SKM-1 (cell line): ENCODE results near the gene ATP1A3.
A peak's percentile ranks its signal among the peaks of the same experiment; 100 is the strongest.

ENCODE experiments used
- DNase-seq: peaks from one replicate; lab custom pipeline; 2025; ENCODE audit not compliant: unreplicated experiment; lab: John Stamatoyannopoulos, UW

ATP1A3 gene

DNA sequence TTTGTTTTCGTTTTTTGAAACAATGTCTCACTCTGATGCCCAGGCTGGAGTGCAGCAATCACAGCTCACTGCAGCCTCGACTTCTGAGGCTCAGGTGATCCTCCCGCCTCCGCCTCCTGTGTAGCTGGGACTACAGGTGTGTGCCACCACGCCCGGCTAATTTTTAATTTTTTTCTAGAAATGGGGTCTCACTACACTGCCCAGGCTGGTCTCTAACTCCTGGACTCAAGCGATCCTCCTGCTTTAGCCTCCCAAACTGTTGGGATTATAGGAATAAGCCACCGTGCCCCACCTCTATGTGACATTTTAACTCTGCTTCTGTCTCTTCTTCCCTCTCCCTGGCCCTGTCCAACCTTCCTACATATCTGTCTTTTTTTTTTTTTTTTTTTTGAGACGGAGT is 5.1 kb downstream of the ATP1A3 start:
- no peak for DNase-seq

DNA sequence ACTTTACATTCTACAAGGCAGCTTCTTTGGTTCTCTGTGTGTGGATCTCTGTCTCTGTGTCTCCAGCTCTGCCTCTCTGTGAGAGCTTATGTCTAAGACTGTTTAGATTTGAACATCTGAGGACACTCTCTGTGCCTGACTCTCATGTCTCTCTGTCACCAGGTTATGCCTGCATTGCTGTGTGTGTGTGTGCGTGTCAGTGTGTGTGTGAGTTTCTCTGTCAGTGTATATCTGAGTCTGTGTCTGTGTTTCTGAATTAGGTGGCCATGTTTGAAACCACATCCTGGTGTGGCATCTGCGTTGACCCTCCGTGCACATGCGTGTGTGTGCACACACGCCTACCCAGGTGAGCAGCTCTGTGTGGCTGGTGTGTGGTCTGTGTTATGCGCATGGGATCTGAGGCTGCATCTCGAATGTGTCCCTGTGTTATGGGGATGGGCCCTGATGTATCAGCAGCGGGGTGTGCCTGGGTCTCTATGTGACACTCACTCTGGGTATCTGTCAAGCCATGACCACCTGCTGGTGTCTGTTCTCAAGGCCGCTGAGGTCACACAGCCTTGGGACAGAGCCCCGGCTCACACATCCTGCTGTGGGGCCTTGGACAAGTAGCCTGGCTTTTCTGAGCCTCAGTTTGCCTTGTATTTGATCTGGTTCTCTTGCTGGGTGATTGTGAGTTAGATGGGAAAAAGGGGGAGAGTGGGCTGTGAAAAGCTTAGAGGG is 6.7 kb downstream of the ATP1A3 start:
- no peak for DNase-seq

DNA sequence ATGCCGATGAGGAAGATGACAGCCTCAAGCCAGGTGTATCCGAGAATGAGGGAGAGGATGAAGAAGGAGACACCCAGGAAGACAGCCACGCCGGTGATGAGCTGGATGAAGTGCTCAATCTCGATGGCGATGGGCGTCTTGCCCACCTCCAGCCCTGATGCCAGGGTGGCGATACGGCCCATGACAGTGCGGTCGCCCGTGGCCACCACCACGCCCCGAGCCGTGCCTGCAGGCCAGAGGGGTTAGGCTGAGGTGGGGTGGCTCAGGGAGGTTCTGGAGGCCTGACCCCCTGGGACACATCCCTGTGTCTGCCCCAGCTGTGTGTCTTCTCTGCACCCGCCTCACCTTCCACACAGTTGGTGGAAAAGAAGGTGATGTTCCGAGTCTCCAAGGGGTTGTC is 9.1 kb downstream of the ATP1A3 start:
- no peak for DNase-seq

DNA sequence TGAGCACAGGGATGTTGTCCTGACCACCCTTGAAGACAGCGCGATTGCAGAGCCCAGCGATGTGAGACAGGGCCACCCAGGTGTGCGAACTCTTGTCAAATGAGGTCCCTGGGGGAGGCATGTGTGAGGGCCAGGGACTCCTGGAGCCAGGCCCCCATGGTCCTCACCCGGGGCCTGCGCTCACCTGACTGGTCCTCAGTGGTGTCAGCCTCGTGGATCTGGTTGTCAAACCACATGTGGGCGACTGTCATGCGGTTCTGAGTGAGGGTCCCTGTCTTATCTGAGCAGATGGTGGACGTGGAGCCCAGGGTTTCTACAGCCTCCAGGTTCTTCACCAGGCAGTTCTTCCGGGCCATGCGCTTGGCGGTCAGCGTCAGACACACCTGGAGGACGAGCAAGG is 12.3 kb downstream of the ATP1A3 start:
- no peak for DNase-seq

DNA sequence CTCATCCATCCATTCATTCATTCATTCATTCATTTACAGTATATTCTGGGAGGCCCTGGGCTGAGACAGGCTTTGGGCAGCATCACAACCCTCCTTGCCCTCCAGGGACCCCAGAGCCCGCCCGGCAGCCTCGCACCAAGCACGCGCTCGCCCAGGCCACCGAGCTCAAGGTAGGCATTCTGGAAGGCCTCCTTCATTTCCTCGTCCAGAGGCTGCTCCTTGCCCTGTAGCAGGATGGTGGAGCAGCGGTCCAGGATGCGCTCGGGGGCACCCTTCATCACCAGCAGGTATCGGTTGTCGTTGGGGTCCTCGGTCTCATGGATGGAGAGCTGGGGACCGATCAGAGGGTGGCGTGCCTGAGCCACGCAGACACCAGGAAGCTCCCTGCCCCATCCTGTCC is 15.6 kb downstream of the ATP1A3 start:
- no peak for DNase-seq

DNA sequence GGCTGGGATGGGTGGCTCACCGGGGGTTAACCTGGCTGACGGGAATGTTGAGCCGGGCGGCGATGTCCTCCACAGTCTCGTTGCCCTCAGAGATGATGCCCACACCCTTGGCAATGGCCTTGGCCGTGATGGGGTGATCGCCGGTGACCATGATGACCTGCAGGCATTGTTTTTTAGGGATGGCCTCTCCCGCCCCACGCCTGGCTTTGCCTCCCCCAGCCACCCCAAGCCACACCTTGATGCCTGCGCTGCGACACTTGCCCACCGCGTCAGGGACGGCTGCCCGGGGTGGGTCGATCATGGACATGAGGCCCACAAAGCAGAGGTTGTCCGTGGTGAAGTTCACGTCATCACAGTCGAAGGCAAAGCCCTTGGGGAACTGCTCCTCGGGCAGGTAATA is 16.1 kb downstream of the ATP1A3 start:
- DNase-seq, result no peak

DNA sequence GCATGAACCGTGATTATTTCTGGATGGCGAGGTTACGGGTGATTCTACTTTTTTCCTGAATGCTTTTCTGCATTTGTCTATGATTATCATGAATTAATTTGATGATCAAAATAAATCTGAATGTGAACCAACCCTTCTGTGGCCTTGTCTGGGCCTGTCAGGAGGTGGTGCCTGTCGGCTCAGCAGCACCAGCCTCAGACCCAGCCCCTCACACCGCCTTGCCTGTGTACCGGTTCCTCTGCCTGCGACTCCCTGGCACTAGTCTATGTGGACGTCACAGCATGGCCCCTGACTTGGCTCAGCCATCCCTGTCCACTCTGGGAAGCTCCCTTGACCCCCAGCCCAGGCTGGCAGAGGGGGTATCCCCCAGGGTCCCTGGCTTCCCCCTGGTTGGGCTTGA is 19.4 kb downstream of the ATP1A3 start:
- no peak for DNase-seq

DNA sequence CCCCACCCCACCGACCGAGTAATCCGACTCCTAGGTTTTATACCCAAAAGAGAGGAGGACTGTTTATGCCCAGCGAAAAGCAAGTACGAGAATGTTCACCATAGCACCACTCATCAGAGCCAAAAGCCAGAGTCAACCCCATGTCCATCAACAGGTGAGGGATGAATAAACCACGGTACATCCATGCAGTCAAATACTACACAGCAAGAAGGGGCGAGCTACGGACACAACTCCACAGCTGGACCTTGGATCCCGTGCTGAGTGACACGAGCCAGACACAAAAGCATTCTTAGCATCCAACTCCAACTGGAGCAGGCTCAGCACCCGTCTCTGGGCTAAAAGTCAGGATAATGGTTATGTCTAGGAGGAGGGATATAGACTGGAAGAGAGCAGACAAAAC is 22.7 kb downstream of the ATP1A3 start:
- DNase-seq, result no peak

DNA sequence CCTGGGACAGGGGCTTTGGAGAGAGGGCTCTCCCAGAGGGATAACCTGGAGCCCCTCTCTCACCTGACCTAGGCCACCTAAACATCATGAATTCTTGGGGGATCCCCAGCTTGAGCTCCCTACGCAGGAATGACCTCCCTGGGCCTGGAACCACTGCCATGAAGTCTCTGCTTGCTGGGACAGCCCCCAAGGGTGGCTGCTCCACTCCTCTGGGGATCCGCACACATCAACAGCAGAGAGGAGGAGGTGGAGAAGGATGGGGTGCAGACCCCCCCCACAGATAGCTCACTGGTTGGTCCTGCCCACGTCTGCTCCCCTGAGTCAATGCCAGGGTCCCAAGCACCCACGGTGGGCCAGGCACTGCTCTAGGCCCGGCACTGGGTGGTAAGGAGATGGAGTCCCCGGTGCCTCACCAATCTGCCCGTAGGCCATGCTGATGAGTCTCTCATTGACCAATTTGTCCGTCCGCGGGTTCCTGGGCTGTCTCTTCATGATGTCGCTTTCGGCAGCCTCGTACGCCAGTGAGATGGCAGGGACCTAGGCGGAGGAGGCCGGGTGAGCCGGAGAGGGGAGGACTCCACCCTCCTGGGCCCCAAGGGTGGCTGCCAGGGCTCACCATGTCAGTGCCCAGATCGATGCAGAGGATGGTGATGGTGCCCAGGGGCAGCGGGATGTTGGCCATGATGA is 24.1 kb downstream of the ATP1A3 start:
- DNase-seq, result no peak

DNA sequence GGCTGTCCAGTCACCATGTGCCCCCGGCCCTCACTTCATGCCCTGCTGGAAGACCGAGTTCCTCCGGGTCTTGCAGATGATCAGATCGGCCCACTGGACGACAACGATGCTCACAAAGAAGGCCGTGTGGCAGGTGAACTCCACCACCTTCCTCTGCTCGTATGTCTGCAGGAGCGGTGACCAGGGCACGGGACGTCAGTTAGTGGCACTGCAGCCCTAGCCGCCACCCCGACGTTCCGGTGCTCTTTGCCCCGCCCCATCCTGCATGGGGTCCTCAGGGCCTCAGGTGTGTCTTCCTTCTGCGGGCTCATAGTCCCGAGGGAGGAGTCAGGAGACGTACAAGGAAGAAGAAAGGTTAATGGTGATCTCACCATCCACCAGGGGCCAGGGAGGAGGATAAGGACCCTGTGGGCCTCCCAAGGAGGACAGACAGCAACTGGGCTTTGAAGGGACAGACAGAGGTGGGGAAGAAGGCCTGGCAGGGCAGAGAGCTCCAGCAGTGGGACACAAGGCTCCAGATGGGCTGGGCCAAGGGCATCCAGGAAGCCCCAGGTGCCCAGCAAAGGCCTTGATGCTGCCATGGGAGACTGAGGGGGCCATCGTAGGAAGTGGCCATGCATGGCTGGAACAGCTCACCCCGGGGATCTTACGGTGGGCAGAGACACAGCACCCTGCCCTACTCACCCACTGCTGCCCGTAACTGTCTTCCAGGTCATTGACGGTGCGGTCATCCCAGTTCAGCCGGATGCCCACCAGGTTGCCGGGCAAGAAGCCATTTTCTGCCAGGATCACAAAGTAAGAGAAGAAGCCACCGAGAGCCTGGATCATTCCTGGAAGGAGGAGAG is 25.1 kb downstream of the ATP1A3 start:
- no peak for DNase-seq

DNA sequence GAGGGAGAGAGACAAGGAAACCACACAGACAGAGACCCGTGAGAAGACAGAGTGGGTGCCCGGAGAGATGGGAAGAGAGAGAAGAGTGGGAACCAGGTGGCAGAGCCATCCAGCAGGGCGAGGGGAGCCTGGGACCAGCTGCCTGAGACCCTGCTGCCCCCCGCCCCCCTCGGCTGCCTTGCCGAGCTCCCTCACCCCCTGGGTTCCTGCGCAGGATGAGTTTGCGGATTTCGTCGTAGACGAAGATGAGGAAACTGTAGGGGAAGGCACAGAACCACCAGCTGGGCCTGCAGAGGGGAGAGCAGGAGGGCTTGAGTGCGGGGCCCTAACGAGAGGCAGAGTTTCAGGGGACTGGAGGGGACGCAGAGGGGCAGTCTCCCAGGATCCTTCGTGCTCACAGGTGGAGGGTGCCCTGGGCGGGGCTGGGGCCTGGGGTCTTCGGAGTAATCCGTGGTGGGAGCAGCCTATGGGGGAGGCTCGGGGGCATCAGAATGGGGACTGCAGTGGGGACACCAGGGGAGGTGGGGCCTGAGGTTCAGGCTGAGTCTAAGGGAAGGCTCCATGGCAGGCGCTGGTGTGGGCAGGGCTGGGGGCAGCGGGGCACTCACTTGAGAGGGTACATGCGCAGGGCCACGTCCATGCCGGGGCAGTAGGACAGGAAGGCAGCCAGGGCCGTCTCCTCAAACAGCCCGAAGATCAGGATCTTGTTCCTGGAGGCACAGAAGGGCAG is 26.8 kb downstream of the ATP1A3 start:
- no peak for DNase-seq

DNA sequence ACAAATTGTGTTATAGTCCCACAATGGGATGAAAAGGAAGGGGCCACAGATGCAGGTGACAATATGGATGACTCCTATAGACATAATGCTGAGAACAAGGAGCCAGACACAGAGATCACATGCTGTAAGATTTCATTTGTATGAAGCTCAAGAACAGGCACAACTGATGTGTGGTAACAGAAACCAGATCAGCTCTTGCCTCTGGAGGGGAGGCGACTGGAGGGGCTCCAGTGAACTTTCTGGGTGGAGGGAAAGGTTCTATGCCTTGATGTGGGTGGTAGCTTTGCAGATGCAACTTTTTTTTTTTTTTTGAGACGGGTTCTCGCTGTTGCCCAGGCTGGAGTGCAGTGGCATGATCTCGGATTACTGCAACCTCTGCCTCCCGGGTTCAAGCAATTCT is 28.9 kb downstream of the ATP1A3 start:
- no peak for DNase-seq

DNA sequence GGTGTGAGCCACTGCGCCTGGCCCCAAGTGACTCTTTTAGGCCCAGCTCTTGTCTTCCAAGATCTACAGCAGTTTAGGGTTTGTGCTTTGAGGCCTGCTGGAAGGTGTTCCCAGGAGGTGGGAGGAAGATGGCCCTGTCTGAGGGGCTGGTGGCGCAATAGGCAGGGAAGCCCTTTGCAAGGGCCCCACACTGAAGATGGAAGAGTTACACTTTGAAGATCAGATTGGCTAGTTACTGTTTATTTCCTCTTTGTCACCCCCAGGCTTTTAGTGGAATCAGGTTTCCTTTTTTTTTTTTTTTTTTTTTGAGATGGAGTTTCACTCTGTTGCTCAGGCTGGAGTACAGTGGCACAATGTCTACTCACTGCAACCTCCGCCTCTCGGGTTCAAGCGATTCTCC is 33.1 kb downstream of the ATP1A3 start:
- no peak for DNase-seq

DNA sequence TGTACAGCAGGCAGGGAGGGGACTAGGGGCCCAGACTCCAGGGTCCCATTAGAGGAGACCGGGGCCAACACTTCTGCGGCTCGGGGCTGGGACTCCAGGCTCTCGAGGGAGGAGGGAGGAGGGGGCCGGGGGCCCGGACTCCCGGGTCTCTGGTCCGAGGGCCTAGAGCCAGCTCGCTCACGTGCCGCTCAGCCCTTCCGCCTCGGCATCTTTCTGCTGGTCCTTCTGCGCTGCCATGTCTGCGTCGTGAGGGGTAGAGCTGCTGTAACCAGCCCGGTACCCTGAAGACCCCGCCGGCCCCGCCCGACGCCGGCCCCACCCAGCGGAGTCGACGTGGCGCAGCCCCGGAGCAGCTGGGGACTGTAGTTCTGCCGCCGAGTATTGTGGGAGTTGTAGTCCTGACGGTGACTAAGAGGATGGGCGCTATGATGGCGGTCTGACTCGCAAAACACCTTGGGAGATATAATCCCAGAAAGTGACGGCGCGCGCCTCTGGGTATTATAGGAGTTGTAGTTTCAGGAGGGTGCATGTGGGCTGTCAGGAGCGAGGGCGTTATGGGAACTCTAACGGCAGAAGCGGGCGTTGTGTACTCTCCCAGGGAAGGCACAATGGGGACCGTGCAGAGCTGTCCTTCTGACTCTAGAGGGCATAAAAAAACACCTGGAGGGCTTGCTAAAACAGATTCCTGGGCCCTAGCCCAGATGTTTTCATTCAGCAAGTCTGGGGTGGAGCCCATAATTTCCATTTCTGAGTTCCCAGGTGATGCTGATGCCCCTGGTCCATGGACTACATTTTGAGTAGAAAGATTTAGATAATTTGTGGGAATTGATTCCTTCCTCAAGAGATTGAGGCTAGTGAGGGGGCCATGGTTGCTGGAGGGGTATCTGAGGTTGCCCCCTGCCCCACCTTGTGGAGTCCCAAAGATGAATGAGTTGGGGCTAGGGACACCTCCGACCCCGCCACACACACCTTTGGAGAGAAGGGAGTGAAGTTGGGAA is 34.7 kb downstream of the ATP1A3 start, which contains the start of gene RABAC1:
RABAC1 (minus strand) TSS at position 266 of the 998 bp plus-strand sequence; CDS start at position 237, 29 bp downstream.
- peak; percentile 46 for DNase-seq

DNA sequence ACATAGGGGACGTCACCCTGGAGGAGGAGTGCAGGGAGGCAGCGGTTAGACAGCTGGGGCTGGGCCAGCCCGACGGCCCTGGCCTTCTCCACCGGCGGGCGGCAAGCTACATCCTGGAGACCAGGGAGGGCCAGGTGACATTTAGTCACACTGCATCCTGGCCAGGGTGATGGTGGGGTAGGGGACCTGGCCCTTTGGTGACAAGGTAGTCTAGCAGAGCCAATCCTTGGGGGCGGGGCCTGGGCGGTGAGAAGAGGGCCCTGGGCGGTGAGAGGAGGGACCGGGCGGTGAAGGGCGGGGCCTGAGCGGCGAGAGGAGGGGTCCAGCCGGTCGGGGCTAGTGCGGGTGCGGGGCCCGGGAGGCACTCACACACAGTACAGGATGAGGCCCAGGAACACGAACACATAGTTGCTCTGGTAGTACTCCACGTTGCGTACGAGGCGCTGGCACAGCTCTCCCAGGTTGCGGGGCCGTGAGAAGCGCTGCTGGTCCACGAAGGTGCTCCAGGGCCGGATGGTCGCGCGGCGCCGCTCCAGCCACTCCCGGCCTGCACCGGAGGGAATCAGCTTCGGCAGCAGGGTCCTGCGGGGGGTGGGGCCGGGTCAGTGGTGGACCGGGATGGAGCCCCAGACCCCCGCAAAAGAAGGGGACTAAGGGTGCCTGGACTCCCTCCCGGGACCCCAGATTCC is 35.5 kb downstream of the ATP1A3 start:
- no peak for DNase-seq

DNA sequence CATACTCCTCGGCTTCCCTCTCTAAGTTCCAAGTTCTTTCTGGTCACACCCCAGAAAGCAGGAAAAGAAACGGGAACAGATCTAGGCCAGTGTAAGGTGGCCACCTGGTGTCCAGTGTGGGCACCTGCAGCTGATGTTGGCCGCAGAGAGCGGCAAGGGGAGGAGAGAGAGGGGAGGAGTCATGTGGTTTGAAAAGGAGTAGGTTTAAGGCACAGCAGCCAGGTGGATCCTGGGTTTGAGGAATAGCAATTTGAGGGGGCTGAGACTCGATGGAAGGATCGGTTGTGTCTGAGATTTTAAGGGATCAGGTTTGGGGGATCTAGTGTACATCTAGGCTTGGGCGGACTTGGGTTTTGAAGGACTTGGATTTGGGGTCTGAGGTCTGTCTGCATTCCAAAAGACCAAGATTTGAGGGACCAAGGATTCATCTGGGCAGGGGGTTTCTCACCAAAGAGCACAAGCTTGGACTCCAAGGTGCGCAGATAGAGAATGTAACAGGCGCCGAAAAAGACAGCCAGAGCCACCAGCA is 36.1 kb downstream of the ATP1A3 start:
- DNase-seq, result peak; percentile 27

DNA sequence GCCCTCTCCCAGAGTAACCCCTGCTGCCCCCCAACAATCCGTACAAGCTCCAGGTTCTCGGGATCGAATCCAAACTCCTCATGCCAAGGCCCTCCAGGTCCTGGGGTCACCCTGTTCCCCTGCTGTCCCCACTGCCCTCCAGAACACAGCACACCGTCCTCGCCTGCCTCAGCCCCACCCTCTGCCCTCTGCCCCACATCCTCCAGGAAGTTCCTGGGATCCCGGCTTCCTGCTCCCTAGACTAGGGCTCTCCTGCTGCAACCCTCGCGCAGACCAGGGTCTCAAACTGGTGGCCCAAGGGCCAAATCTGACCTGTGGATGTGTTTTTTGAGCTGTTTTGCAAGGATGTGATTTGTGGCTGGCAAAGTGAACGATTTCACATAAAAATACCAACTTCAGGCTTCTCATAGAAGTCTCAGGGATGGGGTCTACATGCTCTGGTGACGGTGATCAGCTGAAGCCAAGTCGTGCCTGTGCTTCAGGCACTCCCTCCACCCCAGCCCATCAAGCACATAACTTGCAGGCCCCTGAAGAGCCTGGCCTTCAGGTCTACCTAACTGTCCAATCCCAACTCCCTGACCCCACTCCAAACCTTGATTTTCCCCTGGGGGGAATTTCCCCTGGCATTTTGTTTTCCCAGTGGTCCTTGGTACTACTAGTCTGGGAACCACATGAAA is 36.7 kb downstream of the ATP1A3 start:
- no peak for DNase-seq

DNA sequence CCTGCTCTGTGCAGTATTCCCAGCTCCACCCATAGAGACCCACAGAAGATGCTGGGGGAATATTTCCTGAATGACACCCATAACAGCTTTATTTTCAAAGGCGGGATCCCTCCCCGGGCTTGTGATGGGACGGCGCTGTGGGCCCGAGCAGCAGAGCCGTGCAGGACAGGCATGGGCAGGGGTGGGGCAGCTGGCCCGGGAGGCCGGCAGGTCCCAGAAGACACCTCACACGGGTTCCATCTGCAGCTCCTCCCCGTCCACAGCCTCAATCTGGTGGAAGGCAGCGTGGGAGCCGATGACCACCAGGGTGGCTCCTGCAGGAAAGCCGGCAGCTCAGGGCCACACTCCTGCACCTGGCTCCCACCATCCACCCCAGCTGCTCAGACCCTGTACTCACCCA is 37.4 kb downstream of the ATP1A3 start:
- no peak for DNase-seq

DNA sequence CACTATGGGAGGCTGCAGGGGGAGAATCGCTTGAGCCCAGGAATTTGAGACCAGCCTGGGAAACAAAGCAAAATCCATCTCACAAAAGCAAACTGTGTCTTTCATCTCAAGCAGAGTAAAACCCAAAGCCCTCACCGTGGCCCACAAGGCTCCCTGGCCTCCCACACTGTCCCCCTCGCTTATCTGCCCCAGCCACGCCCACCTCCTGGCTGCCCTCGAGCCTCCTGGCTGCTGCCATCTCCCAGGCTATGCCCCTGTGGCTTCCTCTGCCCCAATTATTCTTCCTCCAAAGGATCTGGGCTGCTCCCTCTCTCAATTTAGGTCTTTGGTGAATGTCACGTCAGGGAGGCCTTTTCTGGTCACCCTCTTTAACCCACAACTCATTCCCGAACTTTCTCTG is 38.5 kb downstream of the ATP1A3 start:
- DNase-seq, result no peak
